ENCODE results near the gene ARMC5.
"Not testable (repeated sequence)": the region's sequence is repeated elsewhere in the genome, so short reads cannot be mapped to it uniquely, and the experiment has no call there.

Gene ARMC5

DNA sequence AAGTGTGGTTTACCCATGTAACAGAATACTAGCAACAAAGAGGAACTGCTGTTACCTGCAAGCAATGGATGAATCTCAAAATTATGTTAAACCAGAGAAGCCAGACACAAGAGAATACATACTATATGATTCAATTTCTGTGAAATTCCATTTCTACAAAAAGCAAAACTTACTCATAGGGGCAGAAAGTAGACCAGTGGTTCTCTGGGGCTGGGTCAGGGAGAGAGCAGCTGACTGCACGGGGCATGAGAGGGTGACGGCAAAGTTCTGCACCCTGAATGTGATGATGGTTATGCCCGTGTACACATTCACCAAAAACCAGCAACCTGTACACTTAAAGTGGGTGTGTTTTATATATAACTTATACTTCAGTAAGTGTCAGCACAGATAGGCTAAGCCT, 19.8 kb upstream of the ARMC5 start:
- no peak overlapping the region for H3K4me2 ChIP-seq (ENCODE audit: low read length, poor library complexity, severe bottlenecking)
- no peaks in the 10 kb centered on the region for H3K27me3 ChIP-seq (ENCODE audit: control insufficient read depth in 1 of 2, insufficient read depth in 1 of 2, low read length in 2 of 2)
- no peak overlapping the region for H2BK5ac ChIP-seq (ENCODE audit: low read depth, low read length, poor library complexity, severe bottlenecking)
- H3K4ac ChIP-seq (ENCODE audit: low read depth in 1 of 2, low read length in 2 of 2): no peak overlapping the region
- no peak overlapping the region for H4K91ac ChIP-seq (ENCODE audit: low read length)
- no peak overlapping the region for H2BK120ac ChIP-seq (ENCODE audit: low read depth, low read length)
- H4K8ac ChIP-seq (ENCODE audit: low read length): no peak overlapping the region
- no peak for DNase-seq
- no peaks in the 10 kb centered on the region for H3K36me3 ChIP-seq (ENCODE audit: control insufficient read depth in 1 of 2, insufficient read depth in 2 of 2, low read depth in 1 of 2, low read length in 2 of 2)
- no peak overlapping the region for H3K14ac ChIP-seq (ENCODE audit: low read length in 2 of 2)
- H3K4me3 ChIP-seq (ENCODE audit: insufficient read depth in 1 of 2, low read depth in 1 of 2, low read length in 2 of 2): no peak overlapping the region
- no peak overlapping the region for H3K27ac ChIP-seq (ENCODE audit: low read length, poor library complexity, severe bottlenecking)
- WGBS: 100% methylated on average over 2 of the region's 3 CpGs
- no peak overlapping the region for H2BK12ac ChIP-seq (ENCODE audit: low read length in 2 of 2)
- H3K23ac ChIP-seq (ENCODE audit: low read length in 2 of 2): no peak overlapping the region
- H3K18ac ChIP-seq (ENCODE audit: low read depth in 1 of 2, low read length in 2 of 2): no peak overlapping the region
- H3K4me1 ChIP-seq (ENCODE audit: control insufficient read depth, insufficient read depth, low read depth, low read length): peaks cover 8% of the 10 kb centered on the region
- H3K9ac ChIP-seq (ENCODE audit: low read length): no peak overlapping the region
- no peaks in the 10 kb centered on the region for H3K9me3 ChIP-seq (ENCODE audit: control insufficient read depth, low read length)
- no peak overlapping the region for H2AFZ ChIP-seq (ENCODE audit: low read depth, low read length)
- H2BK15ac ChIP-seq (ENCODE audit: low read depth, poor library complexity, severe bottlenecking): no peak overlapping the region
- H2AK5ac ChIP-seq (ENCODE audit: low read length, severe bottlenecking): no peak overlapping the region
- H3K79me1 ChIP-seq (replicated peaks; ENCODE audit: low read length, poor library complexity, severe bottlenecking): no peaks in the 10 kb centered on the region

DNA sequence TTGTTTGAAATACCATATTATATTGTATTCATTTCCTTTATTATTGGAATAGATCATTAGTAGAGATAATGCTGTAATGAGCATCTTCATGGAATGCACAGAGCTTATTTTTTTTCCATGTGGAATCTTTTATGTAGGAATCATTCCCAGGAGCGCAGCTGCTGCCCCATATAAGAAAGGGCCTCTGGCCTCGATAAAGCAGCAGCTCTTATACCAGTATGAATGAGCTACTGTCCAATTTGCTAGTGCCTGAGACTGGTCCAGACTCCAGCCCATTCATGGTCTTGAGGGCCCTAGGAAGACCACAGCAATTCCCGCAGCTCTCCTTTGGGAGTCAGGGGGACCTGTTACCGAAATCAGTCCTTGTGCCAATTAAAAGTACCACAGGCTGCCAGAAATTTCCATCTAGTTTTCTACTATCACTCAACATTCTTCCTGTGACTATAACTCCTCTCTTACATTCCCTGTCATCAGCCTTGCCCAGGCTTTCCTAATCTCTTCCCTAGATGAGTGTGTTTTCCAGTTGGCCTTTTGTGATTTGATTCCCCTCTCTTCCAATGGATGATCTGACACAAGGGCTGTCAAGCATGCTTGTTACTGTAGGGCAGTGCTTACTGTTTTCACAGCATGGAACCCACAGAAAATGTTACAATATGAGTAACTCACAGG, 18.7 kb upstream of the ARMC5 start:
- no peak overlapping the region for H4K91ac ChIP-seq (ENCODE audit: low read length)
- H3K4me3 ChIP-seq (ENCODE audit: insufficient read depth in 1 of 2, low read depth in 1 of 2, low read length in 2 of 2): no peak overlapping the region
- WGBS: 92% methylated on average over 4 of the region's 4 CpGs
- H2AFZ ChIP-seq (ENCODE audit: low read depth, low read length): no peak overlapping the region
- no peak for DNase-seq
- no peak overlapping the region for H2BK120ac ChIP-seq (ENCODE audit: low read depth, low read length)
- H3K14ac ChIP-seq (ENCODE audit: low read length in 2 of 2): no peak overlapping the region
- no peaks in the 10 kb centered on the region for H3K36me3 ChIP-seq (ENCODE audit: control insufficient read depth in 1 of 2, insufficient read depth in 2 of 2, low read depth in 1 of 2, low read length in 2 of 2)
- H3K4me2 ChIP-seq (ENCODE audit: low read length, poor library complexity, severe bottlenecking): no peak overlapping the region
- H3K27ac ChIP-seq (ENCODE audit: low read length, poor library complexity, severe bottlenecking): no peak overlapping the region
- H3K23ac ChIP-seq (ENCODE audit: low read length in 2 of 2): no peak overlapping the region
- H3K9ac ChIP-seq (ENCODE audit: low read length): no peak overlapping the region
- H4K8ac ChIP-seq (ENCODE audit: low read length): no peak overlapping the region
- no peak overlapping the region for H2BK5ac ChIP-seq (ENCODE audit: low read depth, low read length, poor library complexity, severe bottlenecking)
- no peak overlapping the region for H3K18ac ChIP-seq (ENCODE audit: low read depth in 1 of 2, low read length in 2 of 2)
- H2BK15ac ChIP-seq (ENCODE audit: low read depth, poor library complexity, severe bottlenecking): no peak overlapping the region
- H3K4ac ChIP-seq (ENCODE audit: low read depth in 1 of 2, low read length in 2 of 2): no peak overlapping the region
- H3K27me3 ChIP-seq (ENCODE audit: control insufficient read depth in 1 of 2, insufficient read depth in 1 of 2, low read length in 2 of 2): no peaks in the 10 kb centered on the region
- no peak overlapping the region for H2AK5ac ChIP-seq (ENCODE audit: low read length, severe bottlenecking)
- H3K79me1 ChIP-seq (replicated peaks; ENCODE audit: low read length, poor library complexity, severe bottlenecking): no peaks in the 10 kb centered on the region
- peaks cover 8% of the 10 kb centered on the region for H3K4me1 ChIP-seq (ENCODE audit: control insufficient read depth, insufficient read depth, low read depth, low read length)
- H3K9me3 ChIP-seq (ENCODE audit: control insufficient read depth, low read length): no peaks in the 10 kb centered on the region
- H2BK12ac ChIP-seq (ENCODE audit: low read length in 2 of 2): no peak overlapping the region

DNA sequence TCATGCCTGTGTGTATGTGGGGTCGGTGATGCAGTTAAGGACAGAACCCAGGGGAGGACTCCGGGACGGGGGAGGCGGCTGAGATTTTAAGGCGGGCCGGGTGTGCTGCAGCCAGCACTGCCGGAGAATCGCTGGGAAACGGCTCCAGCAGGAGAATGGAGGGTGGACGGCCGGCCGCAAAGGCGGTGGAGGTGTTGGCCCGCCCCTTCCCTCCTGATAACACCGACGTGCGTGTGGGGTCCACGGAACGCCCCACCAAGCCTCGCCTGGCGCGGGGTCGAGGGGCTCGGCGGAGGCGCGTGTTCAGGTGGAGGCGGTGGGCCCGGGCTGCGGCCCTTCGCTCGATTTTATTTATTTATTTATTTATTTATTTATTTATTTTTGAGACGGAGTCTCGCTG, 17.3 kb upstream of the ARMC5 start:
- H3K27me3 ChIP-seq (ENCODE audit: control insufficient read depth in 1 of 2, insufficient read depth in 1 of 2, low read length in 2 of 2): no peaks in the 10 kb centered on the region
- peak overlapping the region in 1 of 2 experiments; percentile 64 for H3K4ac ChIP-seq (ENCODE audit: low read depth in 1 of 2, low read length in 2 of 2)
- no peak overlapping the region for H2BK15ac ChIP-seq (ENCODE audit: low read depth, poor library complexity, severe bottlenecking)
- H2BK5ac ChIP-seq (ENCODE audit: low read depth, low read length, poor library complexity, severe bottlenecking): no peak overlapping the region
- no peak overlapping the region for H3K4me2 ChIP-seq (ENCODE audit: low read length, poor library complexity, severe bottlenecking)
- H3K9me3 ChIP-seq (ENCODE audit: control insufficient read depth, low read length): no peaks in the 10 kb centered on the region
- no peak overlapping the region for H2BK12ac ChIP-seq (ENCODE audit: low read length in 2 of 2)
- no peak overlapping the region for H4K8ac ChIP-seq (ENCODE audit: low read length)
- peak overlapping the region in 1 of 2 experiments; percentile 87 for H3K4me3 ChIP-seq (ENCODE audit: insufficient read depth in 1 of 2, low read depth in 1 of 2, low read length in 2 of 2)
- peak overlapping the region; percentile 61 for H4K91ac ChIP-seq (ENCODE audit: low read length)
- H3K9ac ChIP-seq (ENCODE audit: low read length): peak overlapping the region; percentile 92
- no peak overlapping the region for H3K18ac ChIP-seq (ENCODE audit: low read depth in 1 of 2, low read length in 2 of 2)
- H2AK5ac ChIP-seq (ENCODE audit: low read length, severe bottlenecking): no peak overlapping the region
- no peak overlapping the region for H2AFZ ChIP-seq (ENCODE audit: low read depth, low read length)
- peaks cover 8% of the 10 kb centered on the region for H3K4me1 ChIP-seq (ENCODE audit: control insufficient read depth, insufficient read depth, low read depth, low read length)
- no peaks in the 10 kb centered on the region for H3K79me1 ChIP-seq (replicated peaks; ENCODE audit: low read length, poor library complexity, severe bottlenecking)
- no peak for DNase-seq
- no peaks in the 10 kb centered on the region for H3K36me3 ChIP-seq (ENCODE audit: control insufficient read depth in 1 of 2, insufficient read depth in 2 of 2, low read depth in 1 of 2, low read length in 2 of 2)
- H3K23ac ChIP-seq (ENCODE audit: low read length in 2 of 2): no peak overlapping the region
- H3K27ac ChIP-seq (ENCODE audit: low read length, poor library complexity, severe bottlenecking): no peak overlapping the region
- H3K14ac ChIP-seq (ENCODE audit: low read length in 2 of 2): no peak overlapping the region
- WGBS: 86% methylated on average over 19 of the region's 34 CpGs
- no peak overlapping the region for H2BK120ac ChIP-seq (ENCODE audit: low read depth, low read length)

DNA sequence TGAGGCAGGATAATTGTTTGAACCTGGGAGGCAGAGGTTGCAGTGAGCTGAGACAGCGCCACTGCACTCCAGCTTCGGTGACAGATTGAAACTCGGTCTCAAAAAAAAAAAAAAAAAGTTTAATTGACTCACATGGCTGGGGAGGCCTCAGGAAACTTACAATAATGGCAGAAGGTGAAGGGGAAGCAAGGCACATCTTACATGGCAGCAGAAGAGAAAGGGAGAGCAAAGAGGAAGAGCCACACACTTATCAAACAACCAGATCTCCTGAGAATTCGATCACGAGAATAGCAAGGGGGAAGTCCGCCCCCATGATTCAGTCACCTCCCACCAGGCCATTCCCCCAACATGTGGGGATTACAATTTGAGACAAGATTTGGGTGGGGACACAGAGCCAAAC, 13.4 kb upstream of the ARMC5 start:
- not testable (repeated sequence) for H2BK5ac ChIP-seq (ENCODE audit: low read depth, low read length, poor library complexity, severe bottlenecking); H2BK15ac ChIP-seq (ENCODE audit: low read depth, poor library complexity, severe bottlenecking); H3K79me1 ChIP-seq (replicated peaks; ENCODE audit: low read length, poor library complexity, severe bottlenecking); H2AK5ac ChIP-seq (ENCODE audit: low read length, severe bottlenecking); H4K8ac ChIP-seq (ENCODE audit: low read length); H3K9ac ChIP-seq (ENCODE audit: low read length); H3K4me3 ChIP-seq (ENCODE audit: insufficient read depth in 1 of 2, low read depth in 1 of 2, low read length in 2 of 2); H3K4ac ChIP-seq (ENCODE audit: low read depth in 1 of 2, low read length in 2 of 2); H2BK120ac ChIP-seq (ENCODE audit: low read depth, low read length); H3K27me3 ChIP-seq (ENCODE audit: control insufficient read depth in 1 of 2, insufficient read depth in 1 of 2, low read length in 2 of 2); H3K18ac ChIP-seq (ENCODE audit: low read depth in 1 of 2, low read length in 2 of 2); H3K36me3 ChIP-seq (ENCODE audit: control insufficient read depth in 1 of 2, insufficient read depth in 2 of 2, low read depth in 1 of 2, low read length in 2 of 2); H3K23ac ChIP-seq (ENCODE audit: low read length in 2 of 2); H3K14ac ChIP-seq (ENCODE audit: low read length in 2 of 2); H3K4me1 ChIP-seq (ENCODE audit: control insufficient read depth, insufficient read depth, low read depth, low read length); H3K27ac ChIP-seq (ENCODE audit: low read length, poor library complexity, severe bottlenecking); H4K91ac ChIP-seq (ENCODE audit: low read length); H3K4me2 ChIP-seq (ENCODE audit: low read length, poor library complexity, severe bottlenecking); H3K9me3 ChIP-seq (ENCODE audit: control insufficient read depth, low read length); DNase-seq; H2BK12ac ChIP-seq (ENCODE audit: low read length in 2 of 2); H2AFZ ChIP-seq (ENCODE audit: low read depth, low read length)
- WGBS: 90% methylated on average over 5 of the region's 6 CpGs

All from mesenchymal stem cell (in vitro differentiated cells and primary cell).